Endothelial cell of umbilical vein (primary cell): ENCODE data around the gene SLC35G6. TPM values are rescaled to one million over a fixed set of nuclear protein-coding genes. Genes with fewer than 3 reads are reported as not detected.

Experiments used
- BruUV-seq: library from RNA; stranded (reverse); fragments of 400-500 nt; replicated peaks from 2 replicates; lab custom pipeline; 2021; lab: Mats Ljungman, UMichigan
- CTCF ChIA-PET: fragments of 300-600, 350-600 bp; sonication (Branson Sonifier 250); formaldehyde crosslinking; loops from one replicate; lab custom pipeline; 2021; ENCODE audit warnings: antibody characterized with exemption, inconsistent platforms; lab: Charles Lee
- POLR2A ChIA-PET: fragments of 300-600, 350-600 bp; sonication (Branson Sonifier 250); formaldehyde crosslinking; loops from one replicate; lab custom pipeline; 2021; ENCODE audit warnings: antibody characterized with exemption, inconsistent platforms; lab: Charles Lee
- DNase-seq: peaks from one replicate; pipeline ENCODE4 v3.0.0-alpha.2; 2011; ENCODE audit warnings: low read depth, low spot score
- FAIRE-seq: peaks from 2 replicates; lab custom pipeline; 2011; peaks lifted over from hg19 to GRCh38; lab: Jason Lieb, UNC
- H2AFZ ChIP-seq: 2 replicates; pipeline ENCODE4 v1.6.0; 2012; ENCODE audit warnings: low read depth, low read length, control low read depth, inconsistent platforms
- H3K27ac ChIP-seq: 2 replicates; pipeline ENCODE4 v1.5.1; 2011; ENCODE audit warnings: low read depth, mild to moderate bottlenecking, control low read depth, low read length, moderate library complexity; ENCODE audit not compliant: insufficient read depth
- H3K27me3 ChIP-seq, 2 experiments: 2 replicates each; pipeline versions ENCODE4 v1.6.0 to v1.6.1; 2011; ENCODE audit warnings: low read length in 2 of 2, mixed read lengths in 1 of 2; ENCODE audit not compliant: control insufficient read depth in 2 of 2, insufficient read depth in 2 of 2
- H3K36me3 ChIP-seq, 2 experiments: 2 replicates in 1 of 2; 3 replicates in 1 of 2; pipeline ENCODE4 v1.5.1; 2011; ENCODE audit warnings: low read length in 2 of 2, mild to moderate bottlenecking in 1 of 2, moderate library complexity in 1 of 2; ENCODE audit not compliant: control insufficient read depth in 2 of 2, insufficient read depth in 2 of 2; ENCODE audit errors: extremely low read depth in 1 of 2
- H3K4me1 ChIP-seq: 3 replicates; pipeline ENCODE4 v1.5.1; 2011; ENCODE audit warnings: mild to moderate bottlenecking, low read length; ENCODE audit not compliant: control insufficient read depth, insufficient read depth; ENCODE audit errors: extremely low read depth
- H3K4me2 ChIP-seq: 2 replicates; pipeline ENCODE4 v1.6.1; 2011; ENCODE audit warnings: low read length, control low read depth, mixed read lengths; ENCODE audit not compliant: insufficient read depth
- H3K4me3 ChIP-seq, 3 experiments: fragments of 200-600 bp in 1 of 3; sonication (generic), shearing (Covaris generic) in 1 of 3; replicated peaks in 1 of 3; 2 replicates each; pipeline ENCODE4 v1.5.1; 2011 to 2016; ENCODE audit warnings: control low read depth in 3 of 3, low read length in 3 of 3, mild to moderate bottlenecking in 2 of 3, inconsistent platforms in 1 of 3, low read depth in 1 of 3, moderate library complexity in 1 of 3; ENCODE audit not compliant: insufficient read depth in 1 of 3
- H3K79me2 ChIP-seq: 2 replicates; pipeline ENCODE4 v1.6.0; 2012; ENCODE audit warnings: low read length, inconsistent platforms; ENCODE audit not compliant: control insufficient read depth, insufficient read depth
- H3K9ac ChIP-seq: replicated peaks from 2 replicates; pipeline ENCODE3; 2011; ENCODE audit warnings: low read length, control low read depth; ENCODE audit not compliant: insufficient read depth; ENCODE audit errors: extremely low read depth
- H3K9me1 ChIP-seq: replicated peaks from 3 replicates; pipeline ENCODE4 v1.6.0; 2011; ENCODE audit warnings: mild to moderate bottlenecking, low read length; ENCODE audit not compliant: control insufficient read depth, insufficient read depth; ENCODE audit errors: extremely low read depth
- H3K9me3 ChIP-seq: replicated peaks from 2 replicates; pipeline ENCODE4 v1.5.1; 2012; ENCODE audit warnings: low read length, inconsistent platforms; ENCODE audit not compliant: control insufficient read depth, insufficient read depth
- H4K20me1 ChIP-seq: replicated peaks from 2 replicates; pipeline ENCODE3; 2011; ENCODE audit warnings: mild to moderate bottlenecking, low read length; ENCODE audit not compliant: control insufficient read depth, insufficient read depth; ENCODE audit errors: extremely low read depth
- EZH2 ChIP-seq: IDR thresholded peaks from 2 replicates; pipeline ENCODE4 v1.6.1; 2012; ENCODE audit warnings: borderline replicate concordance, low read depth, mild to moderate bottlenecking, moderate library complexity, low read length, inconsistent platforms; ENCODE audit not compliant: severe bottlenecking
- FOS ChIP-seq: IDR thresholded peaks from 2 replicates; pipeline ENCODE4 v1.6.1; 2011; ENCODE audit warnings: mild to moderate bottlenecking, low read length, moderate library complexity, borderline replicate concordance; ENCODE audit not compliant: insufficient read depth
- GATA2 ChIP-seq: IDR thresholded peaks from 2 replicates; pipeline ENCODE4 v1.7.0; 2011; ENCODE audit warnings: low read depth, mild to moderate bottlenecking, moderate library complexity, mixed read lengths, low read length; ENCODE audit not compliant: insufficient read length, insufficient read depth
- JUN ChIP-seq: IDR thresholded peaks from 2 replicates; pipeline ENCODE4 v1.6.1; 2011; ENCODE audit warnings: borderline replicate concordance, low read depth; ENCODE audit not compliant: insufficient read length, insufficient read depth
- MYC ChIP-seq: IDR thresholded peaks from one replicate; pipeline ENCODE4 v1.6.1; 2011; ENCODE audit warnings: mild to moderate bottlenecking, low read depth, low read length
- POLR2A ChIP-seq: IDR thresholded peaks from 2 replicates; pipeline ENCODE4 v1.6.1; 2012; ENCODE audit warnings: low read depth, mild to moderate bottlenecking, control low read depth, low read length
- POLR2AphosphoS5 ChIP-seq: IDR thresholded peaks from 2 replicates; pipeline ENCODE4 v1.6.1; 2012; ENCODE audit warnings: low read depth, mild to moderate bottlenecking, control low read depth, low read length, moderate library complexity; ENCODE audit not compliant: insufficient read depth
- dilution Hi-C: fragments of 300-500 bp; cut with MboI; formaldehyde crosslinking; loops from one replicate; pipeline ENCODE4 v1.15.0; 2019; ENCODE audit warnings: low sequenced_read_pairs; ENCODE audit not compliant: extremely low pct_ligation_motif_present
- intact Hi-C: fragments of 100-400 bp; cut with micrococcal nuclease; formaldehyde crosslinking; loops from one replicate; pipeline ENCODE4 v1.10.0; 2022
- polyA plus RNA-seq, 4 experiments: library from polyadenylated mRNA; depleted of rRNA in 3 of 4; stranded (reverse) in 3 of 4; unstranded in 1 of 4; fragments of >200 nt; gene quantifications; 2 replicates each; pipeline versions ENCODE4 v1.2.1 to v1.2.3, GENCODE V29; 2011 to 2012; ENCODE audit warnings: missing spikeins in 1 of 4
- total RNA-seq: library from RNA; stranded (reverse); gene quantifications from 2 replicates; pipeline ENCODE4 v1.2.3, GENCODE V29; 2021
- TF ChIP-seq, protein P1 (sequence below), 2 donors: IDR thresholded peaks; 1 replicate in 1 of 2; 2 replicates in 1 of 2; pipeline ENCODE4 v1.5.1; 2011; ENCODE audit warnings: low read length in 2 of 2, mild to moderate bottlenecking in 2 of 2, moderate library complexity in 2 of 2, control low read depth in 1 of 2, inconsistent platforms in 1 of 2, low read depth in 1 of 2; ENCODE audit not compliant: insufficient read depth in 1 of 2; ENCODE audit errors: extremely low read depth in 1 of 2
- TF ChIP-seq, protein P2 (sequence below): IDR thresholded peaks from 2 replicates; pipeline ENCODE4 v1.6.1; 2011; ENCODE audit not compliant: insufficient read depth, insufficient read length

The SLC35G6 gene
- total and polyA plus RNA-seq, 2 donors (not counting 3 experiments of a cell fraction or from before 2014, with no cell fraction given): not detected

DNA sequence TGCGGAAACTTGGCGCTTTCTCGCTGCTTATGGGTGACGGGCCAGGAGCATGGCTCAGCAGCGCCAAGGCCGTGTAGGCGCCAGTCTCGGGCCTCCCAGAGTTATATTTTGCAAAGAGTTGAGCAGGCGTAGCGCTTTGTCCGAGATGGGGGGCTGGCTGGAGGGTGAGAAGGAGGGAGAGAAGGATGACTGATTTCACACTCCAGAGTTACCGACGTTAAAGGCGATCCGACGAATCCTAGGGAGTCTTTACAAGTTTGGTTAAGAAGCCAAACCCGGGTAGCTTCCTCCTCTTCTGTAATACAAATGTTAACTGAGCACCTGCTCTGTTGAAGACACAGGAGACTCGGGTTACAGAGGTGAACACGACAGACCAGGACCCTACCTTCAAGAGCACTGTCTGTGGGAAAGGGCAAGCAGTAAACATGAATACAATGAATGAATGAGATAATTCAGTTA is 3.7 kb downstream of the SLC35G6 start:
- H3K4me2 ChIP-seq: peak overlapping the region; percentile 64
- peak overlapping the region; percentile 71 for H3K9ac ChIP-seq
- peak overlapping the region; percentile 72 for H3K27ac ChIP-seq
- H3K4me3 ChIP-seq: peak overlapping the region; percentile 45 to 88 (median 69)
- CTCF ChIA-PET: interaction anchor here (0.7 to 2.1 kb wide), 4 partner anchors 9 to 129 kb away, joined by 3 to 7 read pairs (median 4); partner anchors contain the start of gene TMEM95
- H2AFZ ChIP-seq: peak overlapping the region; percentile 13
- no TSS peak for BruUV-seq
- no peaks in the 10 kb centered on the region for H3K9me1 ChIP-seq
- POLR2A ChIA-PET: interaction anchor here (0.8 to 2.4 kb wide), 11 partner anchors 9 to 134 kb away, joined by 3 to 8 read pairs (median 5); partner anchors contain the start of genes TMEM102 and TNFSF13
- H3K9me3 ChIP-seq: no peaks in the 10 kb centered on the region
- peaks cover 4% of the 10 kb centered on the region for H4K20me1 ChIP-seq
- intact Hi-C loops: loop anchor here (1.0 to 10.0 kb wide), 8 partner anchors 12 to 200 kb away; partner anchors contain the start of genes MPDU1, PLSCR3, SENP3 and TMEM102
- FAIRE-seq (no peak), DNase-seq (no peak)
- dilution Hi-C loops: no loop called here
- peaks cover 26% of the 10 kb centered on the region for H3K4me1 ChIP-seq
- H3K79me2 ChIP-seq: peaks cover 48% of the 10 kb centered on the region
- TF ChIP-seq, protein P1, sequence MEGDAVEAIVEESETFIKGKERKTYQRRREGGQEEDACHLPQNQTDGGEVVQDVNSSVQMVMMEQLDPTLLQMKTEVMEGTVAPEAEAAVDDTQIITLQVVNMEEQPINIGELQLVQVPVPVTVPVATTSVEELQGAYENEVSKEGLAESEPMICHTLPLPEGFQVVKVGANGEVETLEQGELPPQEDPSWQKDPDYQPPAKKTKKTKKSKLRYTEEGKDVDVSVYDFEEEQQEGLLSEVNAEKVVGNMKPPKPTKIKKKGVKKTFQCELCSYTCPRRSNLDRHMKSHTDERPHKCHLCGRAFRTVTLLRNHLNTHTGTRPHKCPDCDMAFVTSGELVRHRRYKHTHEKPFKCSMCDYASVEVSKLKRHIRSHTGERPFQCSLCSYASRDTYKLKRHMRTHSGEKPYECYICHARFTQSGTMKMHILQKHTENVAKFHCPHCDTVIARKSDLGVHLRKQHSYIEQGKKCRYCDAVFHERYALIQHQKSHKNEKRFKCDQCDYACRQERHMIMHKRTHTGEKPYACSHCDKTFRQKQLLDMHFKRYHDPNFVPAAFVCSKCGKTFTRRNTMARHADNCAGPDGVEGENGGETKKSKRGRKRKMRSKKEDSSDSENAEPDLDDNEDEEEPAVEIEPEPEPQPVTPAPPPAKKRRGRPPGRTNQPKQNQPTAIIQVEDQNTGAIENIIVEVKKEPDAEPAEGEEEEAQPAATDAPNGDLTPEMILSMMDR (IDR thresholded peaks at IDR 0.05; ENCODE audit: extremely low read depth in 1 of 2, insufficient read depth in 1 of 2, low read depth in 1 of 2, low read length in 2 of 2): peak in 1 of 2 donors; percentile 8
- no peak for TF ChIP-seq GATA2
- H3K27me3 ChIP-seq: no peaks in the 10 kb centered on the region
- no peaks in the 10 kb centered on the region for H3K36me3 ChIP-seq

DNA sequence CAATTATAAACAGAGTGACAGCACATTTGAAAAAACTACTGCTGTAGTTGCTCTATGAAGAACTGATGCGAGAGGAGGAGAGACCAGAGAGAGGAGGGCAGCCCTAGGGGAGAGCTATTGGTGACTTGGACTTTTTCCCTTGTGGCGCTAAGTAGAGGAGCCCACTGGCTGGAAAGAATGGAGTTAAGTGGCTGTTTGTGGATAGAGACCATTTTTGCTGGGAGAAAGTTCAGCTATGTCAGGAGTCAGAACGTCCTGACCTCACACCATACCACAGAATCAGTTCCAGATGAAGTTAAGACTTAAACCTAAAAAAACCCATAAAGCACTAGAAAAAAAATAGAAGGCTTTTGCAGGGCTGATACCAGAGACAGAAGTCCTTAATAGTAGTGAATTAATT is 4.9 kb downstream of the SLC35G6 start:
- peaks cover 4% of the 10 kb centered on the region for H4K20me1 ChIP-seq

More for the DNA sequence above, 4.9 kb downstream of the SLC35G6 start:
- intact Hi-C loops: loop anchor here (10.0 kb wide), 1 partner anchor 199 kb away; the partner anchor contains the start of genes TP53 and WRAP53
- H3K4me1 ChIP-seq: peaks cover 23% of the 10 kb centered on the region
- H3K9me3 ChIP-seq: no peaks in the 10 kb centered on the region
- BruUV-seq: no TSS peak
- no peaks in the 10 kb centered on the region for H3K27me3 ChIP-seq
- CTCF ChIA-PET: interaction anchor here (0.7 to 2.1 kb wide), 8 partner anchors 10 to 130 kb away, joined by 3 to 10 read pairs (median 4); partner anchors contain the start of genes TMEM102 and TMEM95
- H3K9me1 ChIP-seq: no peaks in the 10 kb centered on the region
- DNase-seq (peak; percentile 21), FAIRE-seq (peak; percentile 50)
- peak overlapping the region in 2 of 3 experiments; percentile 15 to 88 for H3K4me3 ChIP-seq
- no peak overlapping the region for H3K9ac ChIP-seq
- H3K36me3 ChIP-seq: no peaks in the 10 kb centered on the region
- H3K27ac ChIP-seq: no peak overlapping the region
- dilution Hi-C loops: no loop called here
- POLR2A ChIA-PET: interaction anchor here (0.8 to 1.2 kb wide), 2 partner anchors 11 to 21 kb away, joined by 3 to 7 read pairs; no protein-coding TSS in a partner anchor
- no peak overlapping the region for H2AFZ ChIP-seq
- H3K4me2 ChIP-seq: peak overlapping the region; percentile 64
- peaks cover 60% of the 10 kb centered on the region for H3K79me2 ChIP-seq
- TF ChIP-seq POLR2AphosphoS5 (no peak), GATA2 (no peak), POLR2A (no peak), EZH2 (no peak), JUN (no peak), FOS (no peak), MYC (no peak)
- TF ChIP-seq, protein P1 (IDR thresholded peaks at IDR 0.05; ENCODE audit: extremely low read depth in 1 of 2, insufficient read depth in 1 of 2, low read depth in 1 of 2, low read length in 2 of 2): no peak
- TF ChIP-seq, protein P2, sequence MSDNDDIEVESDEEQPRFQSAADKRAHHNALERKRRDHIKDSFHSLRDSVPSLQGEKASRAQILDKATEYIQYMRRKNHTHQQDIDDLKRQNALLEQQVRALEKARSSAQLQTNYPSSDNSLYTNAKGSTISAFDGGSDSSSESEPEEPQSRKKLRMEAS: no peak
